Retinal pigment epithelial cell (primary cell): ENCODE measurements around the gene TMX3.

Experiments used
- DNase-seq: peaks from one replicate; pipeline ENCODE4 v3.0.0-alpha.2; 2010; ENCODE audit warnings: low read depth
- H3K4me3 ChIP-seq: 2 replicates; pipeline ENCODE4 v1.5.1; 2011; ENCODE audit warnings: mild to moderate bottlenecking, low read length, control low read depth, moderate library complexity
- CTCF ChIP-seq: conservative IDR thresholded peaks from 2 replicates; pipeline ENCODE4 v1.5.1; 2011; ENCODE audit warnings: low read depth, low read length, control low read depth, inconsistent platforms

Gene TMX3

GRCh38 chr18:68627812-68628211 lies 87.1 kb downstream of the TMX3 start:
- DNase-seq = no peak
- H3K4me3 ChIP-seq = no peak overlapping the region
- no peak for TF ChIP-seq CTCF
